Measurements from ENCODE around the gene SH3GL1. TPM values are rescaled to one million over a fixed set of nuclear protein-coding genes. Genes with fewer than 3 reads are reported as not detected.
A peak's percentile ranks its signal among the peaks of the same experiment; 100 is the strongest.

Gene SH3GL1
- total and polyA plus RNA-seq, 9 of the 15 experiments (the other 6 are each of a cell fraction or from before 2014, with no cell fraction given), result 1.7 to 75.3 (median 25.7) TPM

GRCh38 chr19:4323692-4324091 is 76.7 kb downstream of the SH3GL1 start:
- Histone ChIP-seq H3K27me3 (ENCODE audit: control insufficient read depth in 2 of 2, insufficient read depth in 2 of 2, low read length in 2 of 2) (no peaks in the 10 kb centered on the region; a peak in 1 of 5 replicates), H3K79me2 (ENCODE audit: control insufficient read depth, insufficient read depth, low read length) (peaks cover 7% of the 10 kb centered on the region), H3K9me3 (replicated peaks; ENCODE audit: control insufficient read depth, insufficient read depth, low read depth, low read length) (peaks cover 4% of the 10 kb centered on the region; the same call in 1 of the 2 replicates), H3K4me2 (ENCODE audit: insufficient read depth, low read length) (no peak overlapping the region), H3K4me3 (no peak overlapping the region), H4K20me1 (replicated peaks; ENCODE audit: control insufficient read depth, insufficient read depth, low read length) (peaks cover 7% of the 10 kb centered on the region; the same call in 1 of the 2 replicates), H3K9ac (ENCODE audit: insufficient read depth in 1 of 2, low read depth in 2 of 2, low read length in 2 of 2) (peak overlapping the region in 1 of 2 experiments; percentile 23; a peak in 2 of 4 replicates), H3K27ac (ENCODE audit: extremely low read depth, low read depth, low read length) (no peak overlapping the region), H3K4me1 (replicated peaks in 1 of 2; ENCODE audit: control insufficient read depth in 2 of 2, insufficient read depth in 2 of 2, low read length in 2 of 2) (peaks cover 0 to 38% of the 10 kb centered on the region in 2 experiments; a peak in 3 of 5 replicates), H3K36me3 (ENCODE audit: control insufficient read depth, insufficient read depth, low read length) (no peaks in the 10 kb centered on the region), H2AFZ (ENCODE audit: low read depth, low read length) (no peak overlapping the region), H3K9me1 (ENCODE audit: control insufficient read depth, insufficient read depth, low read length) (no peaks in the 10 kb centered on the region)
- intact Hi-C loops (cut with micrococcal nuclease), result no loop called here
- TF ChIP-seq KDM1A (IDR thresholded peaks at IDR 0.05), result peak; percentile 25 to 63; a peak in 2 of 4 replicates
- TF ChIP-seq BCOR (IDR thresholded peaks at IDR 0.05), result peak; percentile 60; the same call in 1 of the 2 replicates
- TF ChIP-seq CREB3L1 (IDR thresholded peaks at IDR 0.05; ENCODE audit: borderline replicate concordance, low read depth), result no peak
- TF ChIP-seq ZFPM2 (CRISPR knock-in tag; IDR thresholded peaks at IDR 0.05), result no peak
- no peak for TF ChIP-seq ZNF263 (CRISPR knock-in tag; IDR thresholded peaks at IDR 0.05; ENCODE audit: borderline replicate concordance)
- no peak for TF ChIP-seq POLR2AphosphoS2 (IDR thresholded peaks at IDR 0.05; ENCODE audit: low read length)
- no peak for TF ChIP-seq TFE3 (CRISPR knock-in tag; IDR thresholded peaks at IDR 0.05)
- peak; percentile 51 for TF ChIP-seq RBM25 (IDR thresholded peaks at IDR 0.05; ENCODE audit: low read depth, low read length, severe bottlenecking)
- no peak for TF ChIP-seq GABPA (tag; conservative IDR thresholded peaks at IDR 0.05; ENCODE audit: low read depth)
- BruUV-seq (replicated peaks), result no TSS peak
- ChIA-PET POLR2A (interaction anchor here (0.6 kb wide), 1 partner anchor 330 kb away, joined by 3 read pairs; no protein-coding TSS in a partner anchor), CTCF (ENCODE audit: low intra/inter-chr PET ratio) (no interaction called here)
- FAIRE-seq (no peak), DNase-seq (ENCODE audit: extremely low read depth in 1 of 4, low spot score in 3 of 4) (no peak), ATAC-seq (no peak)
- in situ Hi-C loops (cut with MboI), result no loop called here
- 60% methylated on average over 7 of the region's 9 CpGs for WGBS (ENCODE audit: insufficient coverage, low coverage, missing lambda C conversion rate)

Measured in K562 (cell line).